Mesothelial cell of epicardium (in vitro differentiated cells): ENCODE measurements around the gene CYRIA. TPM values are rescaled to one million over a fixed set of nuclear protein-coding genes. Genes with fewer than 3 reads are reported as not detected.

ENCODE experiments used
- DNase-seq, 2 experiments: peaks; one replicate each; pipeline ENCODE4 v3.0.0; 2021; ENCODE audit warnings: low spot score in 2 of 2; ENCODE audit not compliant: unreplicated experiment in 2 of 2
- H3K27ac Mint-ChIP-seq: 2 replicates; pipeline ENCODE4 v1.8.0; 2021; ENCODE audit warnings: mixed read lengths
- H3K27me3 Mint-ChIP-seq: 2 replicates; pipeline ENCODE4 v1.8.0; 2021; ENCODE audit warnings: low read depth, mixed read lengths
- H3K36me3 Mint-ChIP-seq: 2 replicates; pipeline ENCODE4 v1.8.0; 2021; ENCODE audit warnings: mixed read lengths
- H3K4me1 Mint-ChIP-seq: 2 replicates; pipeline ENCODE4 v1.8.0; 2021; ENCODE audit warnings: mixed read lengths
- H3K4me3 Mint-ChIP-seq: 2 replicates; pipeline ENCODE4 v1.8.0; 2021; ENCODE audit warnings: mild to moderate bottlenecking, moderate library complexity, mixed read lengths
- H3K9me3 Mint-ChIP-seq: 2 replicates; pipeline ENCODE4 v1.8.0; 2021; ENCODE audit warnings: mixed read lengths
- CTCF ChIP-seq: fragments of 200-600 bp; sonication (generic); IDR thresholded peaks from one replicate; pipeline ENCODE4 v1.5.0; 2021; ENCODE audit warnings: antibody characterized with exemption; ENCODE audit not compliant: unreplicated experiment
- total RNA-seq: library from RNA; stranded (reverse); gene quantifications from 3 replicates; pipeline ENCODE4 v1.2.1, GENCODE V29; 2021

CYRIA gene
- total RNA-seq, 1 donor from 2014 or later = 4.0 TPM

- Mint-ChIP-seq H3K27ac (no peak overlapping the region), H3K4me3 (no peak overlapping the region), H3K36me3 (no peaks in the 10 kb centered on the region), H3K9me3 (no peaks in the 10 kb centered on the region), H3K27me3 (no peaks in the 10 kb centered on the region), H3K4me1 (peaks cover 10% of the 10 kb centered on the region)
- no peak for DNase-seq
- no peak for TF ChIP-seq CTCF
Measured at GRCh38 chr2:16630463-16630862, 35.2 kb downstream of the CYRIA start.

- no peaks in the 10 kb centered on the region for H3K27me3 Mint-ChIP-seq
- H3K27ac Mint-ChIP-seq = no peak overlapping the region
- no peak for TF ChIP-seq CTCF
- H3K9me3 Mint-ChIP-seq = no peaks in the 10 kb centered on the region
- no peak overlapping the region for H3K4me3 Mint-ChIP-seq
- H3K36me3 Mint-ChIP-seq = no peaks in the 10 kb centered on the region
- DNase-seq = no peak
- peaks cover 15% of the 10 kb centered on the region for H3K4me1 Mint-ChIP-seq
Measured at GRCh38 chr2:16629770-16630169, 35.9 kb downstream of the CYRIA start.

GRCh38 chr2:16629044-16629443 lies 36.6 kb downstream of the CYRIA start:
- Mint-ChIP-seq H3K4me3 (no peak overlapping the region), H3K9me3 (no peaks in the 10 kb centered on the region), H3K27ac (no peak overlapping the region), H3K27me3 (no peaks in the 10 kb centered on the region), H3K36me3 (no peaks in the 10 kb centered on the region), H3K4me1 (peaks cover 20% of the 10 kb centered on the region)
- no peak for TF ChIP-seq CTCF
- no peak for DNase-seq

- no peak for DNase-seq
- Mint-ChIP-seq H3K4me3 (no peak overlapping the region), H3K27ac (no peak overlapping the region), H3K36me3 (no peaks in the 10 kb centered on the region), H3K27me3 (no peaks in the 10 kb centered on the region), H3K4me1 (peaks cover 20% of the 10 kb centered on the region), H3K9me3 (no peaks in the 10 kb centered on the region)
- TF ChIP-seq CTCF = no peak
Measured at GRCh38 chr2:16628314-16628713, 37.3 kb downstream of the CYRIA start.

- Mint-ChIP-seq H3K27ac (no peak overlapping the region), H3K4me1 (peaks cover 20% of the 10 kb centered on the region), H3K36me3 (no peaks in the 10 kb centered on the region), H3K27me3 (no peaks in the 10 kb centered on the region), H3K4me3 (no peak overlapping the region), H3K9me3 (no peaks in the 10 kb centered on the region)
- DNase-seq = no peak
- TF ChIP-seq CTCF = no peak
Measured at GRCh38 chr2:16626997-16627605, 38.5 kb downstream of the CYRIA start.

- DNase-seq = no peak
- Mint-ChIP-seq H3K27ac (no peak overlapping the region), H3K27me3 (no peaks in the 10 kb centered on the region), H3K4me1 (peaks cover 20% of the 10 kb centered on the region), H3K36me3 (no peaks in the 10 kb centered on the region), H3K9me3 (no peaks in the 10 kb centered on the region), H3K4me3 (no peak overlapping the region)
- TF ChIP-seq CTCF = no peak
Measured at GRCh38 chr2:16626497-16626896, 39.1 kb downstream of the CYRIA start.
